ENCODE measurements around the gene FSTL4. TPM values are rescaled to one million over a fixed set of nuclear protein-coding genes. Genes with fewer than 3 reads are reported as not detected.

The FSTL4 gene
- total RNA-seq, 1 experiment from 2014 or later, result 2.7 TPM

GRCh38 chr5:133199417-133200178 lies 412.7 kb downstream of the FSTL4 start:
- H3K27ac Mint-ChIP-seq (ENCODE audit: unreplicated experiment), result no peak overlapping the region

DNA sequence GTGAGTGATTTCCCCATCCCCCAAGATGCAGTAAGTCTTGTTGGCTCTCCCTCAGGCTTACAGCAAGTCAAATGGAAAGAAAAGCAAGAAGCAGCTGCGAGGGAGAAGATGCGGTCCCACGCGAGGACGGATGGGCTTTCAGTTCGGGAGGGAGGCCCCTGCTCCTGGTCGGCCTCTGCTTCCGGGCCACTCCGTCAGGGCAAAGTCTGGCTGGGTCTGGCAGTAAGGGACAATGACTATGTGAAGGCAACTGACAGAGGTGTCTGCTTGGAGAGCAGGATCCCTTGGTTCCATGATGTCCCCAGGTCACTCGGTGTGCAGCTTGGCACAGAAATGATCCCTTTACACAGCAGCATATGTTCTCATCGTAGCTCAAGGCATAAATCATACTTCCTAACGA lies 413.8 kb downstream of the FSTL4 start:
- no peak overlapping the region for H3K4me3 Mint-ChIP-seq (ENCODE audit: unreplicated experiment)
- POLR2A ChIA-PET, result no interaction called here
- CTCF ChIA-PET, result no interaction called here
- no TSS peak for BruUV-seq (replicated peaks)
- no peaks in the 10 kb centered on the region for H3K4me1 ChIP-seq
- H3K27me3 Mint-ChIP-seq (ENCODE audit: insufficient read depth, unreplicated experiment), result peaks cover 13% of the 10 kb centered on the region
- no peak for DNase-seq
- no peak overlapping the region for H3K27ac Mint-ChIP-seq (ENCODE audit: unreplicated experiment)
- H3K36me3 ChIP-seq (ENCODE audit: control insufficient read depth, insufficient read depth, low read length), result no peaks in the 10 kb centered on the region
- no peaks in the 10 kb centered on the region for H3K9me3 Mint-ChIP-seq (ENCODE audit: unreplicated experiment)
- no peak overlapping the region for H3K4me3 ChIP-seq (ENCODE audit: low read depth, low read length)
- H3K27me3 ChIP-seq (replicated peaks; ENCODE audit: control insufficient read depth, insufficient read depth, low read length), result 0 out of 2 replicates have a peak, but pooled peaks cover 1% of the 10 kb centered on the region
- no peak for TF ChIP-seq CTCF (IDR thresholded peaks at IDR 0.05; ENCODE audit: insufficient read depth in 1 of 2, low read depth in 1 of 2, low read length in 1 of 2, severe bottlenecking in 1 of 2, unreplicated experiment in 1 of 2)
- intact Hi-C loops (cut with micrococcal nuclease; ENCODE audit: unreplicated experiment), result loop anchor here (5.0 kb wide), 1 partner anchor 49 kb away; no protein-coding TSS in a partner anchor
- H3K4me1 Mint-ChIP-seq (ENCODE audit: low read depth, unreplicated experiment), result no peaks in the 10 kb centered on the region
- no peaks in the 10 kb centered on the region for H3K9me3 ChIP-seq
- H3K36me3 Mint-ChIP-seq (ENCODE audit: insufficient read depth, unreplicated experiment), result no peaks in the 10 kb centered on the region

More at GRCh38 chr5:133199417-133200178, 412.7 kb downstream of the FSTL4 start:
- Histone ChIP-seq H3K36me3 (ENCODE audit: control insufficient read depth, insufficient read depth, low read length) (no peaks in the 10 kb centered on the region), H3K4me3 (ENCODE audit: low read depth, low read length) (no peak overlapping the region), H3K9me3 (no peaks in the 10 kb centered on the region), H3K27me3 (replicated peaks; ENCODE audit: control insufficient read depth, insufficient read depth, low read length) (0 out of 2 replicates have a peak, but pooled peaks cover 1% of the 10 kb centered on the region), H3K4me1 (no peaks in the 10 kb centered on the region)
- Mint-ChIP-seq H3K27me3 (ENCODE audit: insufficient read depth, unreplicated experiment) (peaks cover 13% of the 10 kb centered on the region), H3K9me3 (ENCODE audit: unreplicated experiment) (no peaks in the 10 kb centered on the region), H3K4me1 (ENCODE audit: low read depth, unreplicated experiment) (no peaks in the 10 kb centered on the region), H3K36me3 (ENCODE audit: insufficient read depth, unreplicated experiment) (no peaks in the 10 kb centered on the region), H3K4me3 (ENCODE audit: unreplicated experiment) (no peak overlapping the region)
- TF ChIP-seq CTCF (IDR thresholded peaks at IDR 0.05; ENCODE audit: insufficient read depth in 1 of 2, low read depth in 1 of 2, low read length in 1 of 2, severe bottlenecking in 1 of 2, unreplicated experiment in 1 of 2), result no peak
- ChIA-PET CTCF (no interaction called here), POLR2A (no interaction called here)
- intact Hi-C loops (cut with micrococcal nuclease; ENCODE audit: unreplicated experiment), result loop anchor here (5.0 kb wide), 1 partner anchor 48 kb away; no protein-coding TSS in a partner anchor
- DNase-seq, result no peak
- no TSS peak for BruUV-seq (replicated peaks)

- no peak for TF ChIP-seq CTCF (IDR thresholded peaks at IDR 0.05; ENCODE audit: insufficient read depth in 1 of 2, low read depth in 1 of 2, low read length in 1 of 2, severe bottlenecking in 1 of 2, unreplicated experiment in 1 of 2)
- no peaks in the 10 kb centered on the region for H3K9me3 ChIP-seq
- Mint-ChIP-seq H3K27me3 (ENCODE audit: insufficient read depth, unreplicated experiment) (peaks cover 13% of the 10 kb centered on the region), H3K4me3 (ENCODE audit: unreplicated experiment) (no peak overlapping the region), H3K36me3 (ENCODE audit: insufficient read depth, unreplicated experiment) (no peaks in the 10 kb centered on the region), H3K4me1 (ENCODE audit: low read depth, unreplicated experiment) (no peaks in the 10 kb centered on the region), H3K27ac (ENCODE audit: unreplicated experiment) (no peak overlapping the region), H3K9me3 (ENCODE audit: unreplicated experiment) (no peaks in the 10 kb centered on the region)
- no TSS peak for BruUV-seq (replicated peaks)
- H3K4me1 ChIP-seq, result no peaks in the 10 kb centered on the region
- H3K4me3 ChIP-seq (ENCODE audit: low read depth, low read length), result no peak overlapping the region
- POLR2A ChIA-PET, result no interaction called here
- H3K36me3 ChIP-seq (ENCODE audit: control insufficient read depth, insufficient read depth, low read length), result no peaks in the 10 kb centered on the region
- H3K27me3 ChIP-seq (replicated peaks; ENCODE audit: control insufficient read depth, insufficient read depth, low read length), result 0 out of 2 replicates have a peak, but pooled peaks cover 1% of the 10 kb centered on the region
- DNase-seq, result no peak
- intact Hi-C loops (cut with micrococcal nuclease; ENCODE audit: unreplicated experiment), result loop anchor here (5.0 kb wide), 1 partner anchor 51 kb away; no protein-coding TSS in a partner anchor
- CTCF ChIA-PET, result no interaction called here
Observed at GRCh38 chr5:133196441-133197085, 415.8 kb downstream of the FSTL4 start.
